ENCODE measurements around the gene HOXC10.

HOXC10 gene

GRCh38 chr12:54035568-54036264 is 50.8 kb downstream of the HOXC10 start:
- in situ Hi-C loops (cut with MboI; ENCODE audit: low sequenced_read_pairs): no loop called here

- in situ Hi-C loops (cut with MboI; ENCODE audit: low sequenced_read_pairs): no loop called here
Observed at GRCh38 chr12:54036620-54037359, 51.8 kb downstream of the HOXC10 start.

- in situ Hi-C loops (cut with MboI; ENCODE audit: low sequenced_read_pairs): no loop called here
Observed at GRCh38 chr12:54037360-54038283, 52.7 kb downstream of the HOXC10 start.

- in situ Hi-C loops (cut with MboI; ENCODE audit: low sequenced_read_pairs): no loop called here
Observed at GRCh38 chr12:54038284-54038870, 53.4 kb downstream of the HOXC10 start.

GRCh38 chr12:54038871-54039414 is 54.0 kb downstream of the HOXC10 start:
- in situ Hi-C loops (cut with MboI; ENCODE audit: low sequenced_read_pairs): no loop called here

- in situ Hi-C loops (cut with MboI; ENCODE audit: low sequenced_read_pairs): no loop called here
Observed at GRCh38 chr12:54039417-54040147, 54.6 kb downstream of the HOXC10 start.
